Small intestine (tissue), 7 donors: Measurements from ENCODE around the gene MEGF6. TPM values are rescaled to one million over a fixed set of nuclear protein-coding genes. Genes with fewer than 3 reads are reported as not detected.

ENCODE experiments used
- DNase-seq, 2 donors: peaks; one replicate each; pipeline versions ENCODE4 v3.0.0 to v3.0.0-alpha.2; 2013
- FAIRE-seq: peaks from 2 replicates; lab custom pipeline; 2012; peaks lifted over from hg19 to GRCh38; lab: Jason Lieb, UNC
- H3K27ac ChIP-seq, 3 donors: one replicate each; pipeline ENCODE4 v1.5.1; 2013; ENCODE audit warnings: low read length in 2 of 3, mild to moderate bottlenecking in 2 of 3, control low read depth in 1 of 3, inconsistent platforms in 1 of 3, low read depth in 1 of 3, moderate library complexity in 1 of 3
- H3K27me3 ChIP-seq, 3 donors: one replicate each; pipeline ENCODE4 v1.6.1; 2013; ENCODE audit warnings: low read length in 3 of 3, inconsistent platforms in 1 of 3; ENCODE audit not compliant: control insufficient read depth in 3 of 3, insufficient read depth in 3 of 3
- H3K36me3 ChIP-seq, 3 donors: one replicate each; pipeline ENCODE4 v1.6.1; 2013; ENCODE audit warnings: low read length in 3 of 3, inconsistent platforms in 1 of 3, low read depth in 1 of 3, mild to moderate bottlenecking in 1 of 3, moderate library complexity in 1 of 3; ENCODE audit not compliant: control insufficient read depth in 3 of 3, insufficient read depth in 2 of 3
- H3K4me1 ChIP-seq, 3 donors: one replicate each; pipeline ENCODE4 v1.6.1; 2013; ENCODE audit warnings: low read length in 2 of 3, inconsistent platforms in 1 of 3, low read depth in 1 of 3, mild to moderate bottlenecking in 1 of 3, moderate library complexity in 1 of 3; ENCODE audit not compliant: control insufficient read depth in 3 of 3, insufficient read depth in 2 of 3
- H3K4me3 ChIP-seq, 3 donors: one replicate each; pipeline ENCODE4 v1.5.1; 2013; ENCODE audit warnings: low read length in 3 of 3, control low read depth in 1 of 3, inconsistent platforms in 1 of 3, low read depth in 1 of 3, mild to moderate bottlenecking in 1 of 3, moderate library complexity in 1 of 3
- H3K9me3 ChIP-seq, 2 donors: one replicate each; pipeline ENCODE4 v1.6.1; 2013; ENCODE audit warnings: low read depth in 1 of 2, low read length in 1 of 2; ENCODE audit not compliant: control insufficient read depth in 2 of 2, insufficient read depth in 1 of 2
- WGBS, 3 donors: extraction: QIAGEN DNeasy Blood & Tissue Kit; methylation state at CpG; one replicate each; pipeline ENCODE4 v1.1.7; 2013; 5-methylcytosine and 5-hydroxymethylcytosine counted together
- polyA plus RNA-seq, 4 donors: library from polyadenylated mRNA; stranded (reverse) in 3 of 4; unstranded in 1 of 4; fragments of 200-250 nt in 3 of 4; fragments of 120-200 nt in 1 of 4; gene quantifications; one replicate each; pipeline versions ENCODE4 v1.2.1 to v1.2.3, GENCODE V29; 2013
- donor health status: healthy with polysubstance abuse.
- donor health status: control.
- donor health status: control.
- donor health status: Bipolar disorder and iron deficiency.
- donor health status: healthy.

Gene MEGF6
- polyA plus RNA-seq, 4 donors = 0.45 to 5.8 (median 3.7) TPM

DNA sequence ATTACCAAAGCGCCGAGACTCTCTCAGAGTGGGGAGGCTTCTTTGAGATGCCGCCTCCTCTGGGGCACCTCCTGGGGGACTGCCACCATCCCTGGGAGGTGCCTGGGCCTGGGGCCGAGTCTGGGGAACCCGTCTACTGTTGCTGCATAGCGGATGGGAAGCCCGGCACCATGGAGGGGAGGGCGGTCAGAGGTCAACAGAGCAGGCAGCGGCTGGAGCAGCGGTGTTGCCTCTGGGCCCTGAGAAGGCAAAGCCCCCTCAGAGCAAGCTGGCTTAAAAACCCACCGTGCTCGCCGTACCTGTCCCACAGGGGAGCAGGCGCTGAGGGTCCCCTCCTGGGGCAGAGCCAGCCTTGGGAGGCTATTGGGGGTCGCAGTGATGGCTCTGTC, 94.8 kb downstream of the MEGF6 start:
- WGBS, 3 donors = 83 to 90% (median 87%) methylated on average over 13 to 15 of the region's 15 CpGs
- no peaks in the 10 kb centered on the region for H3K4me1 ChIP-seq
- DNase-seq (no peak), FAIRE-seq (no peak)
- no peaks in the 10 kb centered on the region for H3K27me3 ChIP-seq
- H3K9me3 ChIP-seq = peaks cover 0 to 2% of the 10 kb centered on the region in 2 donors
- no peak overlapping the region for H3K4me3 ChIP-seq
- no peaks in the 10 kb centered on the region for H3K36me3 ChIP-seq
- H3K27ac ChIP-seq = no peak overlapping the region

DNA sequence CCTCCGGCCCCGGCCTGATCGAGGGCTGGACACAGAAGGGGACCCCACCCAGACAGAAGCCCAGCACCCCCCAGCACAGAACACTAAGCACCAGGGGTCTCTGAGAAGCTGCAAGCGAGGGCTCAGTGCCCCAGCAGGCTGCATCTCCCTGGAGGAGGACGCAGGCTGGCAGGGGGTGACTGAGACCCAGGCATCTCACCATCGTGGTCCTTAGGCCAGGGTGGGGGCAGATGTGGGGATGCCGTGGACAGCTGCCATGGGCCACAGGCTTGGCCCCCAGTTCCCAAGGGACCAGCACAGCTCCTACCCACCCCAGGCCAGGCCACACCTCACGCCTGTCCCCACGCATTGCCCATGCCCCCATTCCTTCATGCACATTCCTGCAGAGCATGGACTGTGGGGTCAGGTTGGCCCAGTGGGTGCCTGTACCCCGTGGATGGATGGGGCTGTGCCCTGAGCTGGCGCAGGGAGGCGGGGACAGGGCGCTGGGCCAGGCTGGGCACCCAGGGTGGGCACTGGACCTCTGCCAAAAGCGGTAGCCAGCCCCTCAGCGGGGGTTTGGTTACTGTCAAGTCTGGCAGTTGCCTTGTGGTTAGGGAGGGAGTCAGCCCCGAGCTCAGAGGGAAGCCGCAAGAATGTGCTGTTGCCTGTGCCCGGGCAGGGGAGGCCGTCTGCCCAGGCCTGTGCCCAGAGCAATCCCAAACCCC, 95.4 kb downstream of the MEGF6 start:
- Histone ChIP-seq H3K36me3 (no peaks in the 10 kb centered on the region), H3K27ac (no peak overlapping the region), H3K4me3 (no peak overlapping the region), H3K4me1 (no peaks in the 10 kb centered on the region), H3K27me3 (no peaks in the 10 kb centered on the region), H3K9me3 (peaks cover 0 to 2% of the 10 kb centered on the region in 2 donors)
- DNase-seq (no peak), FAIRE-seq (no peak)
- 74 to 86% (median 76%) methylated on average over 16 to 19 of the region's 19 CpGs for WGBS, 3 donors

DNA sequence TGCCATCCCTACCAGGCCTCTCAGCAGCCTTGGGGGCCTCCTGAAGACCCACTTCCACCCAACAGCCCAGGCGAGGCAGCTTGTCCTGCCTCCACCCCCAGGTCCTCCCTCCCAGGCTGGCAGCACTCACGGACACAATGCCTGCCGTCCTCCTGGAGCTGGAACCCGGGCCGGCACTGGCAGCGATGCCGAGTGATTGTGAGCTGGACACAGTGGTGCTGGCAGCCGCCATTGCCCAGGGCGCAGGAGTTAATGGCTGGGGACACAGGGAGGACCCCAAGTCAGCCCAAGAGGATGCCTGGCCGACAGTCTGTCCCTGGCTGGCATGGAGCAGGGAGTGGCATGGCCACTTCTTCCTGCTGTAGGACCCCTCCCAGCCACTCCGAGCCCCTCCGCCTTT, 96.0 kb downstream of the MEGF6 start:
- H3K36me3 ChIP-seq = no peaks in the 10 kb centered on the region
- H3K27ac ChIP-seq = no peak overlapping the region
- H3K9me3 ChIP-seq = peaks cover 0 to 2% of the 10 kb centered on the region in 2 donors
- FAIRE-seq (no peak), DNase-seq (no peak)
- no peak overlapping the region for H3K4me3 ChIP-seq
- 86 to 92% (median 92%) methylated on average over 12 of the region's 12 CpGs for WGBS, 3 donors
- no peaks in the 10 kb centered on the region for H3K4me1 ChIP-seq
- H3K27me3 ChIP-seq = no peaks in the 10 kb centered on the region

DNA sequence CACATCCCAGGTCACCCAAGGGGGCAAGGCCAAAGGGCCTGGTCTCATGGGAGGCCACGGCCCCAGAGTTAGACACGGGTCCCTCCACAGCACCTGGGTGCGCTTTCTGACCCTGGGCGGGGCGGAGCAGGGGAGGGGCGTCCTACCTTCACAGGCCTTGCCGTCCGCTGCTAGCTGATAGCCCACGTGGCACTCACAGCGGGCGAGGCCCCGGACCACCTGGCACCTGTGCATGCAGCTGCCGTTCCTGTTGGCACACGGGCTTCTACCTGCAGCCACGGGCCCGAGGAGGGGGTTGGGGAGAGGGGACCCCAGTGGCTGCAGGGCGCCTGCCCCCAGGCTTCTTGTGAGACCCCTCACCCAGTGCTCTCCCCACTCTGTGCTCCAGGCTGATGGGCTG, 96.9 kb downstream of the MEGF6 start:
- no peak for DNase-seq
- no peak for FAIRE-seq
- Histone ChIP-seq H3K36me3 (no peaks in the 10 kb centered on the region), H3K4me3 (no peak overlapping the region), H3K9me3 (peaks cover 0 to 2% of the 10 kb centered on the region in 2 donors), H3K27me3 (no peaks in the 10 kb centered on the region), H3K27ac (no peak overlapping the region), H3K4me1 (no peaks in the 10 kb centered on the region)
- WGBS, 3 donors = 18 to 62% (median 45%) methylated on average over 12 to 17 of the region's 17 CpGs

DNA sequence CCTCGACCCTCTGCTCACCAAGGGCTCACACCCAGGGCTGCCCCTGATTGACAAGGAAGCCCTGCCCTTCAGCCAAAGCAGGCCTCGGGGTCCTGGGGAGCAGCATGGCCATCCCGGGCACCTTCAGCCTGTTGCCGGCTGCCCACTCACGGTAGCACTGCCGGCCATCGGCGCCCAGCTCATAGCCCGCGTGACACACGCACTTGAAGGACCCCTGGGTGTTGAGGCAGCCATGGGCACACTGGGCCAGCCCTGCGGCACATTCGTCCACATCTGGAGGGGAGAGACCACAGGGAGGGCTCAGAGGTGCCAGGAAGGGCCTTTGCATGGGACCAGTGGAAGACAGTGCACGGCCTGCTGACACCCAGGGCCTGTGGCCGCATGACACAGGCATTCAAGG, 99.5 kb downstream of the MEGF6 start:
- no peak for DNase-seq
- H3K9me3 ChIP-seq = peaks cover 0 to 2% of the 10 kb centered on the region in 2 donors
- no peak for FAIRE-seq
- no peak overlapping the region for H3K27ac ChIP-seq
- peaks cover 0 to 2% (median 0%) of the 10 kb centered on the region in 3 donors for H3K36me3 ChIP-seq
- H3K27me3 ChIP-seq = no peaks in the 10 kb centered on the region
- no peaks in the 10 kb centered on the region for H3K4me1 ChIP-seq
- H3K4me3 ChIP-seq = no peak overlapping the region
- 92 to 96% (median 93%) methylated on average over 15 of the region's 15 CpGs for WGBS, 3 donors

DNA sequence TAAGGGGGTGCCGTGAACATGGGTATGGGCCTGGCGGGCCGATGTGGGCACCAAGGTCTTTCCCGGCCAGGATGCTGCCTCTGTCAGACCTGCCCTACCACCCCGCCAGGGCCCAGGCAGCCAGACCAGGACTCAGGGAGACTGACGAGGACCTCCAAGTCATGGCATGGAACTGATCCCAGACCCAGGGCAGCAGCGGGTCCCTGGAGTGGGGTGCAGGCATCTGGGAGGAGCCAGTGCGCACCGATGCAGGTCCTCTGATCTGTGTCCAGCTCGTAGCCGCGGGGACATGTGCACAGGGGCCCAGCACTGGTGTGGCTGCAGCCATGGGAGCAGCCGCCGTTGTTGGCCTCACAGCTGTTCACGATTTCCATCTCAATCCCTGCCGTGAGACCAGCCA, 100.0 kb downstream of the MEGF6 start:
- WGBS, 3 donors = 89 to 96% (median 95%) methylated on average over 16 of the region's 16 CpGs
- DNase-seq (no peak), FAIRE-seq (no peak)
- no peak overlapping the region for H3K4me3 ChIP-seq
- H3K4me1 ChIP-seq = no peaks in the 10 kb centered on the region
- no peaks in the 10 kb centered on the region for H3K27me3 ChIP-seq
- H3K36me3 ChIP-seq = peaks cover 0 to 3% (median 0%) of the 10 kb centered on the region in 3 donors
- H3K9me3 ChIP-seq = peaks cover 0 to 2% of the 10 kb centered on the region in 2 donors
- H3K27ac ChIP-seq = no peak overlapping the region

DNA sequence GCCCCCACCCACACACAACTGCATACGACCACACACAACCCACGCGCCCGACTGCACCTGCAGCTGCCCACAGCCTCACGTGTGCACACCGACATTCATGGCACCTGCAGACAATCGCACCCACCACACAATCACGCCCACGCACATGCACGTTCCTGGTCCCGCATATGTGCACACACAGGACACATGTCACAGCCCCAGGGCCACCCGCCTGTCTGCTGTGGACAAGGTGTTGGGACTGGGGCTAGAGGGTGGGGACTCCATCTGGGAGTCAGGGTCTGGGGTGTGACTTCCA, 100.4 kb downstream of the MEGF6 start:
- FAIRE-seq (no peak), DNase-seq (no peak)
- 85 to 92% (median 91%) methylated on average over 12 of the region's 12 CpGs for WGBS, 3 donors
- H3K4me1 ChIP-seq = no peaks in the 10 kb centered on the region
- H3K36me3 ChIP-seq = peaks cover 0 to 3% (median 0%) of the 10 kb centered on the region in 3 donors
- H3K27ac ChIP-seq = no peak overlapping the region
- peaks cover 0 to 2% of the 10 kb centered on the region in 2 donors for H3K9me3 ChIP-seq
- H3K27me3 ChIP-seq = no peaks in the 10 kb centered on the region
- H3K4me3 ChIP-seq = no peak overlapping the region

DNA sequence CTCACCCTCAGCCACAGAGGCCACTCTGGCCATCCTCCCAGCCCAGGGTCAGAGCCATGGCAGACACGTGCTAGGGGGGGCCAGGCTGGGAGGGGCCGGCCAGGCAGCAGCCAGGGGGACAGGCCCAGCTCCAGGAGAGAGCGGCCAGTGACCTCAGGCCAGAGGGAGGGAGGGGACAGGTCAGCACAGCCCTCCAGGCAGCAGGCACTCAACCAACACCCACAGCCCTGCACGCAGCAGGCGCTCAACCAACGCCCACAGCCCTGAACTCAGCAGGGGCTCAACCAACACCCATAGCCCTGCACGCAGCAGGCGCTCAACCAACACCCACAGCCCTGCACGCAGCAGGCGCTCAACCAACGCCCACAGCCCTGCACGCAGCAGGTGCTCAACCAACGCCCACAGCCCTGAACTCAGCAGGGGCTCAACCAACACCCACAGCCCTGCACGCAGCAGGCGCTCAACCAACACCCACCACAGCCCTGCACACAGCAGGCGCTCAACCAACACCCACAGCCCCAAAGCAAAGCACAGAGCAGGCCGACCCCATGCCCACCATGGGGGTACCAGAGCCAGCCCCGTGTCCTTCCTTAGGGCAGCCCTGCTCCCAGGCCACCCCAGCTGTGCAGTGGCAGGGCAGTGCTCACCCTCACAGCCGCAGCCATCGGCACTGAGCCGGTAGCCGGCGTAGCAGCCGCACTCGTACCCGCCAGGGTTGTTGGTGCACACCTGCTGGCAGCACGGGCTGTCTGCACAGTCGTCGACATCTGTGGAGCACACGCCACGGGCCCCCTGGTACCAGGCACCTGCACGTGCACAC, 101.0 kb downstream of the MEGF6 start:
- no peak for DNase-seq
- no peaks in the 10 kb centered on the region for H3K4me1 ChIP-seq
- no peak for FAIRE-seq

More for the DNA sequence above, 101.0 kb downstream of the MEGF6 start:
- Histone ChIP-seq H3K27ac (no peak overlapping the region), H3K36me3 (peaks cover 0 to 3% (median 0%) of the 10 kb centered on the region in 3 donors), H3K4me3 (no peak overlapping the region), H3K27me3 (no peaks in the 10 kb centered on the region), H3K9me3 (peaks cover 0 to 2% of the 10 kb centered on the region in 2 donors)
- WGBS, 3 donors = 86 to 89% (median 87%) methylated on average over 29 to 32 of the region's 32 CpGs
